PC-3 (cell line): Measurements from ENCODE around the gene GTF2E1.

Experiments
- EZH2 ChIP-seq: fragments of 300-600 bp; sonication (generic); IDR thresholded peaks from one replicate; pipeline ENCODE4 v1.6.1; 2017; ENCODE audit warnings: antibody characterized with exemption, mild to moderate bottlenecking, low read length; ENCODE audit not compliant: unreplicated experiment
- EZH2phosphoT487 ChIP-seq: fragments of 300-600 bp; sonication (generic); IDR thresholded peaks from 2 replicates; pipeline ENCODE4 v1.6.1; 2018; ENCODE audit warnings: mild to moderate bottlenecking, antibody characterized with exemption, low read length, borderline replicate concordance
- TF ChIP-seq, protein P1 (sequence below): fragments of 300-600 bp; sonication (generic); conservative IDR thresholded peaks from 2 replicates; pipeline ENCODE4 v1.5.1; 2017; ENCODE audit warnings: antibody characterized with exemption, low read depth, mild to moderate bottlenecking, low read length

- TF ChIP-seq, protein P1, sequence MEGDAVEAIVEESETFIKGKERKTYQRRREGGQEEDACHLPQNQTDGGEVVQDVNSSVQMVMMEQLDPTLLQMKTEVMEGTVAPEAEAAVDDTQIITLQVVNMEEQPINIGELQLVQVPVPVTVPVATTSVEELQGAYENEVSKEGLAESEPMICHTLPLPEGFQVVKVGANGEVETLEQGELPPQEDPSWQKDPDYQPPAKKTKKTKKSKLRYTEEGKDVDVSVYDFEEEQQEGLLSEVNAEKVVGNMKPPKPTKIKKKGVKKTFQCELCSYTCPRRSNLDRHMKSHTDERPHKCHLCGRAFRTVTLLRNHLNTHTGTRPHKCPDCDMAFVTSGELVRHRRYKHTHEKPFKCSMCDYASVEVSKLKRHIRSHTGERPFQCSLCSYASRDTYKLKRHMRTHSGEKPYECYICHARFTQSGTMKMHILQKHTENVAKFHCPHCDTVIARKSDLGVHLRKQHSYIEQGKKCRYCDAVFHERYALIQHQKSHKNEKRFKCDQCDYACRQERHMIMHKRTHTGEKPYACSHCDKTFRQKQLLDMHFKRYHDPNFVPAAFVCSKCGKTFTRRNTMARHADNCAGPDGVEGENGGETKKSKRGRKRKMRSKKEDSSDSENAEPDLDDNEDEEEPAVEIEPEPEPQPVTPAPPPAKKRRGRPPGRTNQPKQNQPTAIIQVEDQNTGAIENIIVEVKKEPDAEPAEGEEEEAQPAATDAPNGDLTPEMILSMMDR, result no peak
- TF ChIP-seq EZH2phosphoT487 (no peak), EZH2 (no peak)
Observed at GRCh38 chr3:120802916-120803315, 60.4 kb downstream of the GTF2E1 start.
